Keratinocyte (primary cell): ENCODE data around the gene DIAPH2. TPM values are rescaled to one million over a fixed set of nuclear protein-coding genes. Genes with fewer than 3 reads are reported as not detected.

Experiments
- DNase-seq: peaks from one replicate; pipeline ENCODE4 v3.0.0-alpha.2; 2011; ENCODE audit warnings: low read depth, missing footprints, low spot score
- FAIRE-seq: peaks from 2 replicates; lab custom pipeline; 2011; peaks lifted over from hg19 to GRCh38; lab: Jason Lieb, UNC
- H2AFZ ChIP-seq: 2 replicates; pipeline ENCODE4 v1.6.0; 2012; ENCODE audit warnings: low read length, control low read depth, inconsistent platforms; ENCODE audit not compliant: control insufficient read depth
- H3K27ac ChIP-seq: 2 replicates; pipeline ENCODE4 v1.5.1; 2011; ENCODE audit warnings: low read length; ENCODE audit not compliant: control insufficient read depth, insufficient read depth
- H3K27me3 ChIP-seq: 3 replicates; pipeline ENCODE4 v1.6.0; 2011; ENCODE audit warnings: low read length; ENCODE audit not compliant: control insufficient read depth, insufficient read depth; ENCODE audit errors: extremely low read depth
- H3K36me3 ChIP-seq, 2 experiments: 2 replicates in 1 of 2; 3 replicates in 1 of 2; pipeline ENCODE4 v1.5.1; 2011; ENCODE audit warnings: low read length in 2 of 2, mild to moderate bottlenecking in 1 of 2; ENCODE audit not compliant: control insufficient read depth in 2 of 2, insufficient read depth in 2 of 2; ENCODE audit errors: extremely low read depth in 1 of 2
- H3K4me1 ChIP-seq: 3 replicates; pipeline ENCODE4 v1.5.1; 2011; ENCODE audit warnings: low read length; ENCODE audit not compliant: control insufficient read depth, insufficient read depth; ENCODE audit errors: extremely low read depth
- H3K4me2 ChIP-seq: 3 replicates; pipeline ENCODE4 v1.6.0; 2011; ENCODE audit warnings: low read depth, low read length; ENCODE audit not compliant: control insufficient read depth, insufficient read depth; ENCODE audit errors: extremely low read depth
- H3K4me3 ChIP-seq, 3 experiments: fragments of 200-600 bp in 1 of 3; sonication (generic) in 1 of 3; 2 replicates in 2 of 3; 3 replicates in 1 of 3; pipeline ENCODE4 v1.5.1; 2011 to 2016; ENCODE audit warnings: low read length in 3 of 3, mild to moderate bottlenecking in 3 of 3, control low read depth in 2 of 3, inconsistent platforms in 1 of 3, low read depth in 1 of 3, mixed read lengths in 1 of 3, mixed run types in 1 of 3, moderate library complexity in 1 of 3; ENCODE audit not compliant: control insufficient read depth in 2 of 3, insufficient read depth in 2 of 3; ENCODE audit errors: extremely low read depth in 1 of 3
- H3K79me2 ChIP-seq: 2 replicates; pipeline ENCODE4 v1.6.0; 2012; ENCODE audit warnings: low read length; ENCODE audit not compliant: control insufficient read depth, insufficient read depth
- H3K9ac ChIP-seq: 3 replicates; pipeline ENCODE4 v1.6.0; 2011; ENCODE audit warnings: low read length; ENCODE audit not compliant: control insufficient read depth, insufficient read depth; ENCODE audit errors: extremely low read depth
- H3K9me1 ChIP-seq: 3 replicates; pipeline ENCODE4 v1.6.0; 2011; ENCODE audit warnings: low read length; ENCODE audit not compliant: control insufficient read depth, insufficient read depth; ENCODE audit errors: extremely low read depth
- H3K9me3 ChIP-seq: 2 replicates; pipeline ENCODE4 v1.5.1; 2012; ENCODE audit warnings: low read depth, low read length; ENCODE audit not compliant: control insufficient read depth
- H4K20me1 ChIP-seq: 3 replicates; pipeline ENCODE4 v1.6.0; 2011; ENCODE audit warnings: low read length; ENCODE audit not compliant: control insufficient read depth, insufficient read depth; ENCODE audit errors: extremely low read depth
- EZH2 ChIP-seq: IDR thresholded peaks from one replicate; pipeline ENCODE4 v1.6.1; 2012; ENCODE audit warnings: inconsistent platforms, mild to moderate bottlenecking, low read length, moderate library complexity
- dilution Hi-C: fragments of 300-500 bp; cut with MboI; formaldehyde crosslinking; loops from one replicate; pipeline ENCODE4 v1.7.0; 2020; ENCODE audit warnings: low sequenced_read_pairs; ENCODE audit not compliant: extremely low pct_ligation_motif_present
- polyA plus RNA-seq, 5 experiments: library from polyadenylated mRNA; depleted of rRNA in 3 of 5; stranded (reverse) in 3 of 5; stranded (forward) in 1 of 5; unstranded in 1 of 5; fragments of >200 nt; gene quantifications; 1 replicate in 1 of 5; 2 replicates in 3 of 5; 3 replicates in 1 of 5; pipeline versions ENCODE4 v1.2.1 to v1.2.3, GENCODE V29; 2011 to 2012; ENCODE audit warnings: missing spikeins in 2 of 5, low read depth in 1 of 5, low replicate concordance in 1 of 5
- TF ChIP-seq, protein P1 (sequence below), 3 experiments: IDR thresholded peaks in 1 of 3; conservative IDR thresholded peaks in 1 of 3; optimal IDR thresholded peaks in 1 of 3; 2 replicates in 2 of 3; 3 replicates in 1 of 3; pipeline versions ENCODE3 to v1.5.1; 2011; ENCODE audit warnings: low read length in 3 of 3, mild to moderate bottlenecking in 3 of 3, moderate library complexity in 2 of 3, control low read depth in 1 of 3, inconsistent platforms in 1 of 3; ENCODE audit not compliant: insufficient read depth in 2 of 3; ENCODE audit errors: extremely low read depth in 1 of 3

DIAPH2 gene
- polyA plus RNA-seq, 1 donor (not counting 4 experiments of a cell fraction or from before 2014, with no cell fraction given), result 7.4 TPM

GRCh38 chrX:97401586-97402136, 717.0 kb downstream of the DIAPH2 start:
- dilution Hi-C loops, result no loop called here
- H3K4me2 ChIP-seq, result no peak overlapping the region
- H3K4me3 ChIP-seq, result no peak overlapping the region
- no peaks in the 10 kb centered on the region for H4K20me1 ChIP-seq
- no peak overlapping the region for H3K27ac ChIP-seq
- H3K9me1 ChIP-seq, result no peaks in the 10 kb centered on the region
- no peaks in the 10 kb centered on the region for H3K9me3 ChIP-seq
- TF ChIP-seq, protein P1, sequence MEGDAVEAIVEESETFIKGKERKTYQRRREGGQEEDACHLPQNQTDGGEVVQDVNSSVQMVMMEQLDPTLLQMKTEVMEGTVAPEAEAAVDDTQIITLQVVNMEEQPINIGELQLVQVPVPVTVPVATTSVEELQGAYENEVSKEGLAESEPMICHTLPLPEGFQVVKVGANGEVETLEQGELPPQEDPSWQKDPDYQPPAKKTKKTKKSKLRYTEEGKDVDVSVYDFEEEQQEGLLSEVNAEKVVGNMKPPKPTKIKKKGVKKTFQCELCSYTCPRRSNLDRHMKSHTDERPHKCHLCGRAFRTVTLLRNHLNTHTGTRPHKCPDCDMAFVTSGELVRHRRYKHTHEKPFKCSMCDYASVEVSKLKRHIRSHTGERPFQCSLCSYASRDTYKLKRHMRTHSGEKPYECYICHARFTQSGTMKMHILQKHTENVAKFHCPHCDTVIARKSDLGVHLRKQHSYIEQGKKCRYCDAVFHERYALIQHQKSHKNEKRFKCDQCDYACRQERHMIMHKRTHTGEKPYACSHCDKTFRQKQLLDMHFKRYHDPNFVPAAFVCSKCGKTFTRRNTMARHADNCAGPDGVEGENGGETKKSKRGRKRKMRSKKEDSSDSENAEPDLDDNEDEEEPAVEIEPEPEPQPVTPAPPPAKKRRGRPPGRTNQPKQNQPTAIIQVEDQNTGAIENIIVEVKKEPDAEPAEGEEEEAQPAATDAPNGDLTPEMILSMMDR (optimal IDR thresholded peaks at IDR 0.05 in 1 of 3, IDR thresholded peaks at IDR 0.05 in 1 of 3, conservative IDR thresholded peaks at IDR 0.05 in 1 of 3; ENCODE audit: extremely low read depth in 1 of 3, insufficient read depth in 2 of 3, low read length in 3 of 3), result no peak
- TF ChIP-seq EZH2, result no peak
- H3K79me2 ChIP-seq, result no peaks in the 10 kb centered on the region
- DNase-seq (no peak), FAIRE-seq (no peak)
- no peaks in the 10 kb centered on the region for H3K4me1 ChIP-seq
- H2AFZ ChIP-seq, result no peak overlapping the region
- no peaks in the 10 kb centered on the region for H3K27me3 ChIP-seq
- no peaks in the 10 kb centered on the region for H3K36me3 ChIP-seq
- no peak overlapping the region for H3K9ac ChIP-seq

DNA sequence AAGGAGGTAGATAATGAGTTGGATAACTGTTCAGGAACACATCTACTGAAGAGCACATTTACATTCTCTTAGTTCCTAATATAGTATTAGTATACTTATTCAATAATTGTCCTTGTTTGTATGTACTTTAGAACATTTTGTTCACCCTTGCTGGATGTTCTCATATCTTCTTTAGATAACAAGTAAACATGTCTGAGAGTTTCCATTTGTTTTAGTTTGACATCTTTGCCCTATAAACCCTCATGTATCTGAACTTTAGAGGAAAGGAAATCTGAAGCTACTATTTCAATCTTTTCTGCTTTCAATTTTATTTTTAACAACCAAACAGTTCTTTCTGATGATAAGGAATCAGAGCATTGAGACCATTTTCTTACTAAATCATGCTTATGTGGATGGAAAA, 717.7 kb downstream of the DIAPH2 start:
- DNase-seq (no peak), FAIRE-seq (no peak)
- Histone ChIP-seq H3K27ac (no peak overlapping the region), H3K9me1 (no peaks in the 10 kb centered on the region), H3K9ac (no peak overlapping the region), H3K27me3 (no peaks in the 10 kb centered on the region), H3K36me3 (no peaks in the 10 kb centered on the region), H2AFZ (no peak overlapping the region), H3K4me2 (no peak overlapping the region), H3K9me3 (no peaks in the 10 kb centered on the region), H3K4me1 (no peaks in the 10 kb centered on the region), H3K4me3 (no peak overlapping the region), H4K20me1 (no peaks in the 10 kb centered on the region), H3K79me2 (no peaks in the 10 kb centered on the region)
- dilution Hi-C loops, result no loop called here
- TF ChIP-seq, protein P1 (optimal IDR thresholded peaks at IDR 0.05 in 1 of 3, IDR thresholded peaks at IDR 0.05 in 1 of 3, conservative IDR thresholded peaks at IDR 0.05 in 1 of 3; ENCODE audit: extremely low read depth in 1 of 3, insufficient read depth in 2 of 3, low read length in 3 of 3), result no peak
- TF ChIP-seq EZH2, result no peak
